ENCODE data around the gene DNAJB14. TPM values are rescaled to one million over a fixed set of nuclear protein-coding genes. Genes with fewer than 3 reads are reported as not detected.

The DNAJB14 gene
- total and polyA plus RNA-seq, 2 of the 13 experiments (the other 11 are each of a cell fraction or from before 2014, with no cell fraction given): 9.1 to 38.1 TPM

DNA sequence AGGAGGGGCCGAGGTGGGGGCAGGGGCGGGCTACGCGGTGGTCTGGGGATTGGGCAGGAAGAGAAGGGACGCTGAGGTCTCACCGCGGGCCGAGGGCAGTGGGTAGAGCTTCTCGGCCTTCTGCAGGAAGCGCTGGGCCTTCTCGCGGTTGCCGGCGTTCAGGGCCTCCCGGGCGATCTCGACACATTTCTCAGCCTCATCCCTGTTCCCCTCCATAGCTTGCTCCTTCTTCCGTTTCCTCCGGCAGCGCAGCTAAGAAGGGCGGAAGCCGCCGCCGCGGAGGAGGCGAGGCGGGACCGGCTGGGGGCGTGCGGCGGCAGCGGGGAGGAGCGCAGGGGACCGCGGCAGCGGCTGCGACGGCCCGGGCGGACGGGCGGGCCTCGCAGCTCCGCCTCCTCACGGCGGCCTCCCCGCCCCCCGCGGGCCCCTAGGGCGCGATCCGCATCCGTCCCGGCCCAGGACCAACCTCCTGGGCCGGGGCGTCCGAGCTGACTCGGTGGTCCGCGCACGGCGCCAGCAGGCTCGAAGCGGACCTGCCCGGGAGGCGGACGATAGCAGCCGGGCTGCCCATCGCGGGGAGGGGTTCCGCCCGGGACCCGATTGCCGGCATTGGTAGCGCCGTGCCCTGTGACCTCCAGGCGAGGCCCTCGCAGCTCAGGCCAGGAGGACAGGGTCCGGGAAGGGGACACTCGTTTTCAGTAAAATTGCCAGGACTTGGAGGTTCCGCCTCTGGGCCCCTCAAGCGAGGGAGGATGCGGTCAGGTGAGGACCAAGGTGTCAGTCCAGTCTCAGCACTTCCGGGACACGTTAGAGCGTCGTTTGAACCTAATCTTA, at the start of gene DNAJB14 (continued):
- TF ChIP-seq, protein P1, sequence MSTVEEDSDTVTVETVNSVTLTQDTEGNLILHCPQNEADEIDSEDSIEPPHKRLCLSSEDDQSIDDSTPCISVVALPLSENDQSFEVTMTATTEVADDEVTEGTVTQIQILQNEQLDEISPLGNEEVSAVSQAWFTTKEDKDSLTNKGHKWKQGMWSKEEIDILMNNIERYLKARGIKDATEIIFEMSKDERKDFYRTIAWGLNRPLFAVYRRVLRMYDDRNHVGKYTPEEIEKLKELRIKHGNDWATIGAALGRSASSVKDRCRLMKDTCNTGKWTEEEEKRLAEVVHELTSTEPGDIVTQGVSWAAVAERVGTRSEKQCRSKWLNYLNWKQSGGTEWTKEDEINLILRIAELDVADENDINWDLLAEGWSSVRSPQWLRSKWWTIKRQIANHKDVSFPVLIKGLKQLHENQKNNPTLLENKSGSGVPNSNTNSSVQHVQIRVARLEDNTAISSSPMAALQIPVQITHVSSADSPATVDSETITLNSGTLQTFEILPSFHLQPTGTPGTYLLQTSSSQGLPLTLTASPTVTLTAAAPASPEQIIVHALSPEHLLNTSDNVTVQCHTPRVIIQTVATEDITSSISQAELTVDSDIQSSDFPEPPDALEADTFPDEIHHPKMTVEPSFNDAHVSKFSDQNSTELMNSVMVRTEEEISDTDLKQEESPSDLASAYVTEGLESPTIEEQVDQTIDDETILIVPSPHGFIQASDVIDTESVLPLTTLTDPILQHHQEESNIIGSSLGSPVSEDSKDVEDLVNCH (CRISPR knock-in tag; IDR thresholded peaks at IDR 0.05): 0 out of 2 replicates have a peak, but pooled peaks have one; percentile 75
- TF ChIP-seq ARNT2 (CRISPR knock-in tag; IDR thresholded peaks at IDR 0.05; ENCODE audit: low read depth) (peak; percentile 54; the same call in 1 of the 2 replicates), MAF1 (CRISPR knock-in tag; IDR thresholded peaks at IDR 0.05; ENCODE audit: borderline replicate concordance) (peak; percentile 43; the same call in 1 of the 2 replicates), ZBTB21 (CRISPR knock-in tag; IDR thresholded peaks at IDR 0.05) (no peak), NFE2 (CRISPR knock-in tag; IDR thresholded peaks at IDR 0.05) (no peak), ZNF577 (CRISPR knock-in tag; IDR thresholded peaks at IDR 0.05; ENCODE audit: borderline replicate concordance, low read depth) (no peak), ZNF841 (CRISPR knock-in tag; IDR thresholded peaks at IDR 0.05; ENCODE audit: borderline replicate concordance) (no peak), PAF1 (CRISPR knock-in tag; IDR thresholded peaks at IDR 0.05) (0 out of 2 replicates have a peak, but pooled peaks have one; percentile 73), ZNF772 (CRISPR knock-in tag; IDR thresholded peaks at IDR 0.05) (peak; percentile 47; the same call in 1 of the 2 replicates), ZKSCAN8 (CRISPR knock-in tag; IDR thresholded peaks at IDR 0.05; ENCODE audit: borderline replicate concordance) (0 out of 2 replicates have a peak, but pooled peaks have one; percentile 23), ZC3H4 (CRISPR knock-in tag; IDR thresholded peaks at IDR 0.05; ENCODE audit: borderline replicate concordance) (peak; percentile 89), ZNF83 (CRISPR knock-in tag; IDR thresholded peaks at IDR 0.05; ENCODE audit: borderline replicate concordance) (0 out of 2 replicates have a peak, but pooled peaks have one; percentile 3), GABPB1 (CRISPR knock-in tag; IDR thresholded peaks at IDR 0.05) (peak; percentile 85), REPIN1 (CRISPR knock-in tag; IDR thresholded peaks at IDR 0.05; ENCODE audit: borderline replicate concordance, low read depth) (peak; percentile 71)
- TF ChIP-seq, protein P2, sequence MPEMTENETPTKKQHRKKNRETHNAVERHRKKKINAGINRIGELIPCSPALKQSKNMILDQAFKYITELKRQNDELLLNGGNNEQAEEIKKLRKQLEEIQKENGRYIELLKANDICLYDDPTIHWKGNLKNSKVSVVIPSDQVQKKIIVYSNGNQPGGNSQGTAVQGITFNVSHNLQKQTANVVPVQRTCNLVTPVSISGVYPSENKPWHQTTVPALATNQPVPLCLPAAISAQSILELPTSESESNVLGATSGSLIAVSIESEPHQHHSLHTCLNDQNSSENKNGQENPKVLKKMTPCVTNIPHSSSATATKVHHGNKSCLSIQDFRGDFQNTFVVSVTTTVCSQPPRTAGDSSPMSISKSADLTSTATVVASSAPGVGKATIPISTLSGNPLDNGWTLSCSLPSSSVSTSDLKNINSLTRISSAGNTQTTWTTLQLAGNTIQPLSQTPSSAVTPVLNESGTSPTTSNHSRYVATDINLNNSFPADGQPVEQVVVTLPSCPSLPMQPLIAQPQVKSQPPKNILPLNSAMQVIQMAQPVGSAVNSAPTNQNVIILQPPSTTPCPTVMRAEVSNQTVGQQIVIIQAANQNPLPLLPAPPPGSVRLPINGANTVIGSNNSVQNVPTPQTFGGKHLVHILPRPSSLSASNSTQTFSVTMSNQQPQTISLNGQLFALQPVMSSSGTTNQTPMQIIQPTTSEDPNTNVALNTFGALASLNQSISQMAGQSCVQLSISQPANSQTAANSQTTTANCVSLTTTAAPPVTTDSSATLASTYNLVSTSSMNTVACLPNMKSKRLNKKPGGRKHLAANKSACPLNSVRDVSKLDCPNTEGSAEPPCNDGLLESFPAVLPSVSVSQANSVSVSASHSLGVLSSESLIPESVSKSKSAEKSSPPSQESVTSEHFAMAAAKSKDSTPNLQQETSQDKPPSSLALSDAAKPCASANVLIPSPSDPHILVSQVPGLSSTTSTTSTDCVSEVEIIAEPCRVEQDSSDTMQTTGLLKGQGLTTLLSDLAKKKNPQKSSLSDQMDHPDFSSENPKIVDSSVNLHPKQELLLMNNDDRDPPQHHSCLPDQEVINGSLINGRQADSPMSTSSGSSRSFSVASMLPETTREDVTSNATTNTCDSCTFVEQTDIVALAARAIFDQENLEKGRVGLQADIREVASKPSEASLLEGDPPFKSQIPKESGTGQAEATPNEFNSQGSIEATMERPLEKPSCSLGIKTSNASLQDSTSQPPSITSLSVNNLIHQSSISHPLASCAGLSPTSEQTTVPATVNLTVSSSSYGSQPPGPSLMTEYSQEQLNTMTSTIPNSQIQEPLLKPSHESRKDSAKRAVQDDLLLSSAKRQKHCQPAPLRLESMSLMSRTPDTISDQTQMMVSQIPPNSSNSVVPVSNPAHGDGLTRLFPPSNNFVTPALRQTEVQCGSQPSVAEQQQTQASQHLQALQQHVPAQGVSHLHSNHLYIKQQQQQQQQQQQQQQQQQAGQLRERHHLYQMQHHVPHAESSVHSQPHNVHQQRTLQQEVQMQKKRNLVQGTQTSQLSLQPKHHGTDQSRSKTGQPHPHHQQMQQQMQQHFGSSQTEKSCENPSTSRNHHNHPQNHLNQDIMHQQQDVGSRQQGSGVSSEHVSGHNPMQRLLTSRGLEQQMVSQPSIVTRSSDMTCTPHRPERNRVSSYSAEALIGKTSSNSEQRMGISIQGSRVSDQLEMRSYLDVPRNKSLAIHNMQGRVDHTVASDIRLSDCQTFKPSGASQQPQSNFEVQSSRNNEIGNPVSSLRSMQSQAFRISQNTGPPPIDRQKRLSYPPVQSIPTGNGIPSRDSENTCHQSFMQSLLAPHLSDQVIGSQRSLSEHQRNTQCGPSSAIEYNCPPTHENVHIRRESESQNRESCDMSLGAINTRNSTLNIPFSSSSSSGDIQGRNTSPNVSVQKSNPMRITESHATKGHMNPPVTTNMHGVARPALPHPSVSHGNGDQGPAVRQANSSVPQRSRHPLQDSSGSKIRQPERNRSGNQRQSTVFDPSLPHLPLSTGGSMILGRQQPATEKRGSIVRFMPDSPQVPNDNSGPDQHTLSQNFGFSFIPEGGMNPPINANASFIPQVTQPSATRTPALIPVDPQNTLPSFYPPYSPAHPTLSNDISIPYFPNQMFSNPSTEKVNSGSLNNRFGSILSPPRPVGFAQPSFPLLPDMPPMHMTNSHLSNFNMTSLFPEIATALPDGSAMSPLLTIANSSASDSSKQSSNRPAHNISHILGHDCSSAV (CRISPR knock-in tag; IDR thresholded peaks at IDR 0.05; ENCODE audit: borderline replicate concordance): no peak
- TF ChIP-seq, protein P3, sequence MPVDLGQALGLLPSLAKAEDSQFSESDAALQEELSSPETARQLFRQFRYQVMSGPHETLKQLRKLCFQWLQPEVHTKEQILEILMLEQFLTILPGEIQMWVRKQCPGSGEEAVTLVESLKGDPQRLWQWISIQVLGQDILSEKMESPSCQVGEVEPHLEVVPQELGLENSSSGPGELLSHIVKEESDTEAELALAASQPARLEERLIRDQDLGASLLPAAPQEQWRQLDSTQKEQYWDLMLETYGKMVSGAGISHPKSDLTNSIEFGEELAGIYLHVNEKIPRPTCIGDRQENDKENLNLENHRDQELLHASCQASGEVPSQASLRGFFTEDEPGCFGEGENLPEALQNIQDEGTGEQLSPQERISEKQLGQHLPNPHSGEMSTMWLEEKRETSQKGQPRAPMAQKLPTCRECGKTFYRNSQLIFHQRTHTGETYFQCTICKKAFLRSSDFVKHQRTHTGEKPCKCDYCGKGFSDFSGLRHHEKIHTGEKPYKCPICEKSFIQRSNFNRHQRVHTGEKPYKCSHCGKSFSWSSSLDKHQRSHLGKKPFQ (CRISPR knock-in tag; IDR thresholded peaks at IDR 0.05; ENCODE audit: insufficient replicate concordance): no peak

All from HepG2 (cell line).